Skin epidermis (tissue), 12 donors: ENCODE measurements around the gene SIPA1L3.
"Not testable (repeated sequence)": the region's sequence is repeated elsewhere in the genome, so short reads cannot be mapped to it uniquely, and the experiment has no call there.

Source experiments
- H3K27ac ChIP-seq, 21 experiments: fragments of 200-600 bp; sonication (generic) in 11 of 21; one replicate each; pipeline ENCODE4 v1.5.0; 2020; ENCODE audit warnings: mild to moderate bottlenecking in 3 of 21, inconsistent platforms in 2 of 21, moderate library complexity in 2 of 21
- H3K4me3 ChIP-seq, 7 experiments: fragments of 200-600 bp; sonication (generic) in 2 of 7; one replicate each; pipeline ENCODE4 v1.5.0; 2020; ENCODE audit warnings: inconsistent platforms in 2 of 7, mild to moderate bottlenecking in 2 of 7, moderate library complexity in 1 of 7

Gene SIPA1L3

GRCh38 chr19:37906869-37907734, at the start of gene SIPA1L3:
SIPA1L3 (plus strand) TSS chr19:37907208; CDS start chr19:38081566, 174,358 bp downstream.
- Histone ChIP-seq H3K27ac (peak within 1 kb of the TSS; percentile 62 to 94 (median 83)), H3K4me3 (peak within 1 kb of the TSS; percentile 88 to 99 (median 95))

DNA sequence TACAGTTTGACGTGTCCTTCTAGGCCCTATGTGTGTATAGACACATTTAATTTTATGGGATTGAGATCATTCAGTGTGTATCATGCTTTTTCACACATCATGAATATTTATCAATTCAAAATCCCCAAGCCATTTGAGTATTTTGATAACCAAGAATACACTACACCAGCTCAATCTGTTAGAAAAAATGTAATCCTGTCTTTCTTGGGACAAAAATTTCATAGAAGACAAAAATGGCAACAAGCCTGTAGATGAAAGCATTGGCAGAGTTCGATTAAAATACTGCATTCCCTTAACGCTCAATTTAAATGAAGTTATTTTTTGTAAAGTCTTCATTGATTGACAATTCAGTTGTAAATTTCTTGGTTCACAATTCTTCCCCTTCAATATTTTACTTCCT, 42.5 kb upstream of the SIPA1L3 start:
- Histone ChIP-seq H3K27ac (no peak overlapping the region), H3K4me3 (no peak overlapping the region)

DNA sequence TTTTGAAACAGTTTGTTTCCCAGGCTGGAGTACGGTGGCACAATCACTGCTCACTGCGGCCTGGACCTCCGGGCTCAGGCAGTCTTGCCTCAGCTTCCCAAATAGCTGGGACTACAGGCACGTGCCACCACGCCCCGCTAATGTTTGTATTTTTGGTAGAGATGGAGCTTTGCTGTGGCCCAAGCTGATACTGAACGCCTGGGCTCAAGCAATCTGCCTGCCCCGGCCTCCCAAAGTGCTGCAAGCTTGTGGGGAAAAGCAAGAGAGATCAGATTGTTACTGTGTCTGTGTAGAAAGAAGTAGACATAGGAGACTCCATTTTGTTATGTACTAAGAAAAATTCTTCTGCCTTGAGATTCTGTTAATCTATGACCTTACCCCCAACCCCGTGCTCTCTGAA, 41.1 kb upstream of the SIPA1L3 start:
- H3K27ac ChIP-seq, H3K4me3 ChIP-seq: not testable (repeated sequence)

DNA sequence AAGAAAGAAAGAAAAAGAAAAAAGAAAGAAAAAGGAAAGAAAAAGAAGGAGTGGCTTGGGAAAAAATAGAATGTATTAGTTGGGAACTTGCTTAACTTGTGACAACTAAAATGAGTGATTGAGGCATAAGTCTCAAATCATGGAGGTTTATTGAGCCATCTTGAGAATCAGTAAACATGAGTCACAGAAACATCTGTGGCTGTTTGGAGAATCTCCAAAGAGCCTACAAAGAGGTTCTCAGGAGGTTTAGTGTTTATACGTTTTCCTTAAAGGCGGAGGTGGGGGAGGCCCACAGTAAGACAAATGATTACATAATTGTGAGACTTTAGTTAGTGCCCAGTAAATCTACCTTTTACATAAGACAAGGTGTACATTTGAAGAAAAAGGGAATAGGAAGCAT, 39.2 kb upstream of the SIPA1L3 start:
- Histone ChIP-seq H3K4me3 (no peak overlapping the region), H3K27ac (peak overlapping the region in 2 of 21 experiments; percentile 19 to 42)

GRCh38 chr19:37869766-37870340, 37.2 kb upstream of the SIPA1L3 start:
- H3K27ac ChIP-seq: no peak overlapping the region
- no peak overlapping the region for H3K4me3 ChIP-seq

DNA sequence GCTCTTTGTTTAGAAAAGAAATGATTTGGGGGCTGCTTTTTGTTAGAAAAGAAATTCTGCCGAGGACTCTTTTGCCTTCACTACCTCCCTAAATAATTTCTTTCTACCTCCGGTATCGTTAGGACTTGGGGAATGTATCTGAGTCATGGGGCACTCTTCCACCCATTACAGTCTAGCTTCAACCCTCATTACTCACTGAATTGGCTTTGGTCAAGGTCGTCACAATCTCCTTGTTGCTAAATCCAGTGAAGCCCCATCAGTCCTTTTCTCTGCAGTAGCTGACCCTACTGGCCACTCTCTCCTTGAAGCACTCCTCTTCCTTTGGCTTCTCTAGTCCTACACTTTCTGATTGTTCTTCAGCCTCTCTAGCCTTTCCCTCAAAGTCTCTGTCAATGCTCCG, 34.6 kb upstream of the SIPA1L3 start:
- Histone ChIP-seq H3K27ac (no peak overlapping the region), H3K4me3 (no peak overlapping the region)

- Histone ChIP-seq H3K27ac (no peak overlapping the region), H3K4me3 (no peak overlapping the region)
Observed at GRCh38 chr19:37874784-37875183, 32.2 kb upstream of the SIPA1L3 start.

DNA sequence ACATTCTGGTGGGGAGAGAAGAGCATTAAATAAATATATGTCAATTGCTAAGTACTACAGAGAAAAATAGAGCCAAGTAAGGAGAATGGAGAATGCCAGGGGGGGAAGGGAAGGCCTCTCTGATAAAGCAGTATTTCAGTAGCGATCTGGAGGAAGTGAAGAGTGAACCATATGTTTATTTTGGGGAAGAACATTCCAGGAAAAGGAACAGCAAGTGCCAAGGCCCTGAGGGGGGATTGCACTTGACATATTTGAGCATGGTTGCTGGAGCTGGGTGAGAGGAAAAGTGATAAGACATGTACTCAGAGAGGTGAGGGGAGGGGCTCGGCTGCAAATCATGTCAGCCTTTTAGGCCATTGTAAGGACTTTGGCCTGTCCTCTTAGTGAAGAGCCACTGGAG, 31.0 kb upstream of the SIPA1L3 start:
- H3K4me3 ChIP-seq: no peak overlapping the region

DNA sequence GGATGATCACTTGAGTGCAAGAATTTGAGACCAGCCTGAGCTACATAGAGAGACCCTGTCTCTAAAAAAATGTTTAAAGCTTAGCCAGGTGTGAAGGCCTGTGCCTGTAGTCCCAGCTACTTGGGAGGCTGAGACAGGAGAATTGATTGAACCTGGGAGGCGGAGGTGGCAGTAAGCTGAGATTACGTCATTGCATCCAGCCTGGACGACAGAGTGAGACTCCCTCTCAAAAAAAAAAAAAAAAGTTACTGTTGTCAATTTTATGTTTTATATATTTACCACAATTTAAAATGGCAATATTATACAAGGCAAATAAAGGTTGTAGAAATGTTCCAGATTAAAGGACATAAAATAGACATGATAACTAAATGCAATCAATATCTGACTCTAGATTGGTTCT, 29.9 kb upstream of the SIPA1L3 start:
- Histone ChIP-seq H3K4me3 (no peak overlapping the region), H3K27ac (no peak overlapping the region)

More for the DNA sequence above, 31.0 kb upstream of the SIPA1L3 start:
- no peak overlapping the region for H3K27ac ChIP-seq

- Histone ChIP-seq H3K27ac (no peak overlapping the region), H3K4me3 (no peak overlapping the region)
Observed at GRCh38 chr19:37885392-37885791, 21.6 kb upstream of the SIPA1L3 start.

DNA sequence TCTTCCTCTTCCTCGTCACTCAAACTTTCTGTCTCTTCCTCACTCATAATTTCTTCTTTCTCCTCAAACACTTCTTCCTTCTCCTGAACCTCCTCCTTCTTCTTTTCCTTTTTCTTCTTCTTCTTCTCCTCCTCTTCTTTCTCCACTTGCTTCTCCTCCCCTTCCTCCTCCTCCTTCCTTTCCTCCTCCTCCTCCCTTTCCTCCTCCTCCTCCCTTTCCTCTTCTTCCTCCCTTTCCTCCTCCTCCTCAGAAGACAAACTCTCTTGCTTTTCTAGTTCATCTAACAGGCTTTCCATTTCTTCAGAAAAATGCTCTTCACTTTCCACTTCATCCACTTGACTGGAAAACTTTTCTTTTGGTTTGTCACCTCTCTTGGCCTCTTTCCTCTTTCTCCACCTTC, 20.4 kb upstream of the SIPA1L3 start:
- Histone ChIP-seq H3K27ac (no peak overlapping the region), H3K4me3 (no peak overlapping the region)

DNA sequence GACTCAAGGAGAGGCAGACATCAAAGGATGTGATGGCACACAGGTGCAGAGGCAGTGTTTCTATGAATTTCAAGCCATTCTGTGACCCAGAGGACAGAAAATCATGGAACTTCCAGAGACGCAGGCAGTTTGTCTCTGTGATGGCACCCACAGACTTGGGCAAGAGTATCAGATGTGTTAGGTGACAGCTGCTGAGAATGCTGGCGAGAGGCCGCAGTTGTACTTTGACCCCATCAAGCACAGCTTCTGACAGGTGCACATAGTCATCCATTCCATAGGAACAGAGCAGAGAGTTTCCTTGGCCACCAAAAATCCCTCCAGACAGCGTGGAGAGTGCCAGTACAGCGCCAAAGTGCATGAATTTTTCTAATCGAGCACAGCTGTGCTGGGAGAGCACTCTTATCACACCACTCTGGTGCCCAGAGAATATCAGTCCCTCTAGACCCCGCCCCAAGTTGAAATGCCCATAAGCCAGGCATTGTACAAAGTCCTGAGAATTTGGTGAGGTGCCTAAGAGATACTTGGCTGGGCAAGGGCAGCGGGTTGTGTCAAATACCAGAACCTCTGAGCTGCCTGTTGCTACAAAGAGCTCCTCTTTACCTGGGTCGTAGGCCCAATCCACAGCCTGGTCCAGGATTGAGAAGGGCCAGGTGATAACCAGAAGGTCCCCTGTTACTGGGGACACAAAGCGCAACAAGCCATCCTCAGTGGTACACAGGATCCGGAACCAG, 13.0 kb upstream of the SIPA1L3 start:
- Histone ChIP-seq H3K4me3 (no peak overlapping the region), H3K27ac (no peak overlapping the region)

DNA sequence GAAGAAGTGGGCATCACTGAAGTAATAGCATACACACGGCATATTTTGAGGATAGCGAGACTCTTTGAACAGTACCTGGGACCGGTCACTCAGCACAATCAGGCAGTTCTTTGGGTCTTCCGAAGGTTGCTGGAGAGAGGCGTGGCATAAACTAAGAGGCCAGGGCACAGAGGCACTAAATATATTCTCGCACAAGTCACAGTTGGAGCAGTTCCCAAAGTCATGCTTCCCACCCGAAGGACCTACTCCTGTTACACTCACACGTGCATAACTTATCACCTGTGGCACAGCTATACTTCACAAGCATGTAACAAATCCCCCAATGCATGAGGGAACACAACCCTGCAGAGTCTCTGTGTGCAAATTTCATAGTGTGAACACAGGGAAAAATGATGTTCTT, 10.8 kb upstream of the SIPA1L3 start:
- Histone ChIP-seq H3K4me3 (no peak overlapping the region), H3K27ac (no peak overlapping the region)

DNA sequence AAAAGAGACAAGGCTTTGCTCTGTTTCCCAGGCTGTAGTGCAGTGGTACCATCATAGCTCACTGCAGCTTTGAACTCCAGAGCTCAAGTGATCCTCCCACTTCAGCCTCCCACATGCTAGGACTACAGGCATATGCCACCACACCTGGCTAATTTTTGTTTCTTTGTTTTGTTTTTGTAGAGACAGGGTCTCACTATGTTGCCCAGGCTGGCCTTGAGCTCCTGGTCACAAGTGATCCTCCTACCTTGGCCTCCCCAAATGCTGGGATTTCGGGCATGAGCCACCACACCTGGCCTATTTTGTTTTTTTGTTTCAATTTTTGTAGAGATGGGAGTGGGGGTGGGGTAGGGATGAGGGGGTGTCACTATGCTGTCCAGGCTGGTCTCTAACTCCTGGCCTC, 7.6 kb upstream of the SIPA1L3 start:
- H3K4me3 ChIP-seq: no peak overlapping the region
- H3K27ac ChIP-seq: no peak overlapping the region

- H3K4me3 ChIP-seq: no peak overlapping the region
- H3K27ac ChIP-seq: no peak overlapping the region
Observed at GRCh38 chr19:37899966-37900365, 7.0 kb upstream of the SIPA1L3 start.

DNA sequence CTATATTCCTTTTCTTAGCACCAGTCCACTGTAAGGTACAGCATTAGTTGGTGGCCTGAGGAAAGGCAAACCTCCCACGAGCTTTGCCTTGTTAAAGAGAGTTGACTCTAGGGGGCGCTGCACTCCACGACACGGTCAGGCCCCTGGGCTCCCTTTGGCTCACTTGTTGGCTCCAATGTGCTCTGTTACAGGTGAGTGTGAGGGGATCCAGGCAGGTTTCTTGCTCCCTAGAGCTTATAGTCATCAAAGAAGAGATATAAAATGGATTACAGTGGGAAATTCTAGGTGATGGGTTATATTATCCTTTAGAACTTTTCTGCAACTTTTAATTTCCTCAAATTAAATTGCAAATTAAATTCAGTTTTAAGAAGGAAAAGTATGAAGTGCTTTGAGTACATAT, 4.3 kb upstream of the SIPA1L3 start:
- Histone ChIP-seq H3K27ac (no peak overlapping the region), H3K4me3 (no peak overlapping the region)

- H3K27ac ChIP-seq: no peak overlapping the region
- H3K4me3 ChIP-seq: no peak overlapping the region
Observed at GRCh38 chr19:37903096-37903495, 3.9 kb upstream of the SIPA1L3 start.

DNA sequence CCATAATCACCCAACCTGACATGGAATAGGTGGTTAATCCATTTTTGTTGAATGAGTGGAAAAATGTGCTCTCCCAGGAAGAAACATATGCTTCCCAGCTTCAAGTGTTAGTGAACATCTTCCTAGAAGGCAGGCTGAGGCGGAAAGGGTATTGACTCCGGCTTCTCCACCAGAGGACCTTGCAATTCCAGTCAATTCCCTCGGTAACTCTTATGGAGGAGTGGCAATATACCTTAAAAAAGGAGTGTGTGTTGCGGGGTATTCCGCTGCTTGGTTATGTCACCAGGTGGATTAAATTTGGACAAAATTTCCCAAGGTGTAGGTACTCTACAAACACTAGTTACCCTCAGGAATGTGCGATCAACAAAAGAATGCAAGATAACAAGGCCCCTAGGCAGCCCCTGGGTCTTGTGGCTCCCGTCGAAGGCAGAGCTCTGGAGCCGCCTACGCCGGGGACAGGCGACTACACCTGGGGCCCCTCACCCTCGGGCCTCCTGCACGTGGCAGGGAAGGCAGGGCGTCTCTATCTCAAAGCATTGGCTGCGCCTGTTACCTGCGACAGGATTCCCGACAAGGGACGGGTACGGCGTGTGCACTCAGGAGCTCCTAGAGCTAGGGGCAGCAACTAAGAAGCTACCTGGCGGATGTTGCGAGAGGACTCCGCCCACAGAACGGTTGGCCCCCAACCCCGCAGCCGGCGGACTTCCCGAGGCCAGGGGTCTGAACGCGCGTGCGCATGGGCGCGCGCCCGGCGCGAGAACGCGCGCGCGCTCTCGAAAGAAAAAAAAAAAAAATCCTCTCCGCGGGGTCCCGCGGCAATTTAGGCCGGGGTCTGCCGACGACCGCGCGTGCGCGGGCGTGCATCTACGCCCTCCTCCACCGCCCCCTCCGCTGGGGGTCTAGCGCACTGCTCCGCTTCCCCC, 801 bp upstream of the SIPA1L3 start, which contains the start of gene WDR87:
WDR87 (minus strand) TSS at position 649 of the 923 bp plus-strand sequence. CDS start 8,355 bp downstream, outside the sequence.
- H3K27ac ChIP-seq: peak within 1 kb of the TSS; percentile 62 to 94 (median 83)
- peak within 1 kb of the TSS; percentile 88 to 99 (median 95) for H3K4me3 ChIP-seq

- Histone ChIP-seq H3K4me3 (peak overlapping the region; percentile 88 to 99 (median 95)), H3K27ac (peak overlapping the region in 15 of 21 experiments; percentile 62 to 94 (median 83))
Observed at GRCh38 chr19:37907735-37908455, 887 bp downstream of the SIPA1L3 start.
